Measurements from ENCODE around the gene GAP43.
A peak's percentile ranks its signal among the peaks of the same experiment; 100 is the strongest.
"Not testable (repeated sequence)": the region's sequence is repeated elsewhere in the genome, so short reads cannot be mapped to it uniquely, and the experiment has no call there.

Gene GAP43

DNA sequence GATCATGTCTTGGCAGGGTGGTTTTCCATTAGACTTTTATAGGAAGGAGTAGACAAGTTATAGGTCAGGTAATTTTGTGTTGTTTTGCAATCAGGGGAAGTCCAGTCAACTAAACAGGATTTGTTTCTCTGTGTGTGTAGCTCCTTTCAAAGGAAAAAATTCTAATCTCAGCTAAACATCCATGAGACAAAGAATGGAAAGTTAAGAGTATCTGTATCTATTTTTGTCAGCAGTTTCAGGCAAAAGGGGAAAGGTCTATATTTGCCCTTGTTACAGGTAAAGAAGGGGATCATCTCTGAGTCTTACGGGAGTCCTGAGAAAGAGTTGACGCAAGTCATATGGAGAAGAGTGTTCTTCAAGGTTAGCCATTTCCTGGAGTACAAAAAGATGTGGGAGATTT is 79.3 kb downstream of the GAP43 start:
- DNase-seq = no peak

DNA sequence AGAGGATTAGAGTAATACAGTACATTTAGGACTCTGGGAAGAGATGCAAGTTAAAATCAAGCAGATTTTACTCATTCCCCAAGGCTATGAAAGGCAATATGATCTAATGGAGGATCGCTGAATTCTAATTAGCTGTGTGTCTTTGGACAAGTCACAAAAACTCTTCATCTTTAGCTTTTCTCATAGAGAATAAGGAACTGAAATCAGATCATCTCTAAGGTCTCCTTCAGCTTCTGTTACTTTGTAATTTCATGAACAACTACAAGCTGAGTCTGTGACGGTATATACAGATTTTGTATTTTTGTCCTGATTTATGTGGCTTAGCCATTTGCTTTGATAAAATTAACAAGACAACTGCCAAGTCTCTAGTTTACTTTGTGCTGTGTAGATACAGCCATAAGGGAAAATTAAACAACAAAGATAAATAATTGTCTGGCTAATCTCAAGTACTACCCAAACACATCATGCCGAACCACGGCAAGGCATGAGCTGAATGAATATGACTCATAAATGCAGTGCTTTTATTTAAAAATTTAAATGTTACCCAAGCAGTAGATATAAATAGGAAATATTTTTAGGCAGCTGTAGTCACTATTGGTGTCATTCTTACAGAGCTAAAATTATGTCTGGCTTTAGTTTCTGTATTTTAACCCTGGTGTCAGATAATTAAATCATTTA is 81.5 kb downstream of the GAP43 start:
- no peak for DNase-seq

DNA sequence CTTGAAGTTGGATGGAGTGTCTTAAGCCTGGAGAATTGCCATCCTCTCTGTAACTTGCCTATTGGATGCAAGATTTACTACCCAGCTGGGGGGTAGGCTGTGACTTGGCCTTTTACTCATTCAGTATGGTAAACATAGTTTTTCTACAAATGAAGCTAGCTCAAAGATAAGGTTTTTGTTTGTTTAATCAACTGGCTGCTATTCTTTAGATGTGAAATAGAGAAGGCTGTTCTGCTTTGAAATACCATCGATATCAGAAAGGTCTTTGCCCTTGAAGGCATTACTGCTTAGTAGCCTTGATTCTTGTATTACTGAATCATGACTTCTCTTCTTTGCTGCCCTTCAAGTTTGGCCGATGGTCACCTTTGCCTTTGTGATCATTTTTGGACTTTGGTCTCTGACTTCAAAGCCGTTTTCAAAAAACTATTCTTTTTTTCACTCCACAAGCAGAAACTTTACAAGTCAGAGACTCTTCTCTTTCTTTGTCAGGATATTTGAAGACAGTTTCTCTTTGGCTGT is 83.1 kb downstream of the GAP43 start:
- no peak for DNase-seq

DNA sequence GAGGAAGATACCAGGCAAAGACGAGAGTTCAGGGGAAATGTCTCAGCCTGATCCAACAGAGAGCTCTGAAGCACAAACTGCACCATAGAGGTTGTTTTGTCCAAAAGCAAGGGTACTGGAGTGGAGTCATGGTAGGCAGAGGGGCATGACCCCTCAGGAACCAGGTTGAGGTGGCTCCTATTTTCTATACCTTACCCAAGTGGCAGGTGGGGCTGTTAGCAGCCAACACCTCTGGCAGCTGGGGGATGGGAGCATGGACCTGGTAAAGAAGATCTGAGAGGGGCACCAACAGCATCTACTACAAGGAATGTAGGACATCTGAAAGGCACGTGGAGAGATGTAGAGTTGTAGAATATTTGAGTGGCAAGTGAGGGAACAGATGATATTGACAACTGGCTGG is 85.2 kb downstream of the GAP43 start:
- no peak for DNase-seq

DNA sequence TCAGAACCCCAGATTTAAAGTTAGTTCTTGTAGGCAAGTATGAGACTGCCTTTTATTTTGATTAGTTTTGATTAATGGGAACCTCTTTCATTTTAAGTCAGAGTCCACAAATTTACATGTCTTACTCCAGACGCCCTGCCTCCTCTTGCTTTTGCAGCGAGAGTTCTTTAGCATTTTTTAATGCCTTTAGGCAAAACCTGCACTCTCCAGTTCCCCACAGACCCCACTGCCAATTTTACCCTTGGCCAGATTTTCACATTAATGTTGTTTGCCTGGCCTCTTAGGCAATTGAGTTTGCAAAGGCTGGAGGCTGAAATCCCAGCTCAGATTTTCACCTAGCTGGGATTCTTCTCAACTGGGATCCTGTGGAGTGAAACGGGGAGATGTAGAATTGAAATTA is 85.8 kb downstream of the GAP43 start:
- DNase-seq = no peak

DNA sequence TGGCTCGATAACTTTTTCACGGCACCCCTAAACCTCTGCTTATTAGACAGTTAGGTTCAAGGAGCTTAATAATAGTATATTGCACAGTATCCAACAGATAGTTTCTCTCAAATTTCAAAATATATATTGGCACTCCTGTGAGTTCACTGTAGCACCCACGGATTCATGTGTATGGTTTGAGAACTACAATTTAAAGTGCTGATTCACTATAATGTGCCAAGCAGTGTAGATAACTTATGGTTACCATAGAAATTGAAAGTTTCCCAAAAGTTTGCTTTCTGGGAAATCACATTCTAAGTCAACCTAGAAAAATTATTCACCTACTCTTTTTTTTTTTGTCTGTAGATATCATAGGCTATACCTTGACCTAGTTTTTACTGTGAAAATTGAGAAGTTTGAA is 86.6 kb downstream of the GAP43 start:
- DNase-seq = no peak

DNA sequence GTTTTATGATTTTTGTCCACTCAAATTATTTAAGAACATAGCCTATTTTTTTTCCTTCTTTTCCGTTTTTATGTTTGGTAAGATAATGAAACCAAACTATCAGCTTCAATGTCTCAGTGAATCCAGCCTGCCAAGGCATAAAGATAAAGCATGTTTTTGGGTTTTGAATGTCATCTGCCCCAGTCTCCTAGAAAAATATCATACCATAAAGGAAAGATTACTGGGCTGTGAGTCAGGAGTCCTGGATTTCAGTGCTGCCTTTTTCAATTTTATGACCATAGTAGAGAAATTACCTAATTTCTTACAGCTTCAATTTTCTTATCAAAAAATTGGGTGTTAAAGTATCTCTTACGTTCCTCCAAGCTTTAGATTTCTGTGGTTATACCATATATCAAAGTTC is 87.5 kb downstream of the GAP43 start:
- DNase-seq = no peak

DNA sequence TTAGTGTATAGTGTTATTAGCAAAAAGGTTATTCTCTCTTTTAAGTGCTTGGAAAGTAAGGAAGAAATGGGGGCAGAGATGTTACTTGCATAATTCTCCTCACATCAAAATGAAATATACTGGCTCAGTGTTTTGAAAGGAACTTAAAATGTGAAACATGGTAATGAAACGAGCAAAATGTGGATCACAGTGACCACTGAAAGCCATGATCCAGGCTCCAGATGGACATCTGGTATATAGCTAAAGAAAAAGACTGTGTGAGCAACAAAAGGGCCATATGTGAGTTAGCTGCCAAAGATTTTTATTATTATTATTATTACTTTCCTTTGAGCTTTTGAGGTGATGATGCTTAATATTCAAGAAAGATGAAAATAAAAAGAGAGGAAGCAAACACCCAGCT is 89.6 kb downstream of the GAP43 start:
- no peak for DNase-seq

DNA sequence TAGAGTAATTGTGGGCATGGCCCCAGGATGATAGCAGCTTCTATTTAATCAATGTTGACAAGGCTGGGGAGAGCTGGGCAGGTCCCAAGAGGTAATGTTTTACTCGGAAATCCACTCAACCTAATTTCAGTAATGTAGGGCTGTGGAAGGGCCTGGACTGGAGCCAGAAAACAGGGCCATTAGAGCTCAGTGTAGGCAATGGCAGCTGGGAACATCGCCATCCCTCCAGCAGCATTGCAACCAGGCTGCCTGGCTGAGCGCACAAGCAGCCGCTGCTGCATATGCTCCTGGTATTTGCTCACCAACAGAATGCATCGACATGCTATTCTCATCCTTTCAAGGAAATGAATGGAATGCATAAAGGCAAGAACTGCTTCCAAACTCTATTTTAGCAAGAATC is 90.0 kb downstream of the GAP43 start:
- no peak for DNase-seq

DNA sequence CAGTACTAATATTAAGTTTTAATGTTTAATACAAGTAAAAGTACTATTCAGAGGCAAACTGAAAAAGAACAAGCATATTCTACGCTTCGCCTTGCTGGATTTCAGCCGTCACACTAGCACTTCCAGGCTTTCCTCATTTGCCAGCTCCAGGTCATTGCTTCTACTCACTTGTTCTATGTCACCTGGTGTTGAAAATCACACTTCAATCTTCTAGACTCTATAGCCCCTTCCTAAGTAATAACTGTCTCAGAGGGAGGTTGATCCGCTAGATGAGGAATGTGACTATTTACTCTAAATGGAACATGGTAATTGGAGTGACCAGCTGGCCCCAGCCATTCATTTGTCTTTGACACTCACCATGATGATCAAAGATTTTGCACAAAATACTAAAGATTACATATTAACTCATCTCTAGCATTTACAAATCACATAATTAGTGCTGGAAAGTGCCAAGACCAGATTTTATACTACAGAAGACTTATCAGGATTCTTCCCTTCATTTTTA is 92.0 kb downstream of the GAP43 start:
- no peak for DNase-seq

DNA sequence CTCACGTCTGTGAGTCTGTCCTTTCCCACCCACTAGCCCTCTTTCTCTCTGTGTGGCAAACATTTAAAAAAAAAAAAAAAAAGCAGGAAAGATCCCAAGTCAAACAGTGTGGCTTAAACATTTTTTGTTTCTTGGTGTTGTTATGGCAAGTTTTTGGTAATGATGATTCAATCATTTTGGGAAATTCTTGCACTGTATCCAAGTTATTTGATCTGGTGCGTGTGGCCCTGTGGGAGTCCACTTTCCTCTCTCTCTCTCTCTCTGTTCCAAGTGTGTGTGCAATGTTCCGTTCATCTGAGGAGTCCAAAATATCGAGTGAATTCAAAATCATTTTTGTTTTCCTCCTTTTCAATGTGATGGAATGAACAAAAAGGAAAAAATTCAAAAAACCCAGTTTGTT is 97.7 kb downstream of the GAP43 start:
- DNase-seq = no peak

DNA sequence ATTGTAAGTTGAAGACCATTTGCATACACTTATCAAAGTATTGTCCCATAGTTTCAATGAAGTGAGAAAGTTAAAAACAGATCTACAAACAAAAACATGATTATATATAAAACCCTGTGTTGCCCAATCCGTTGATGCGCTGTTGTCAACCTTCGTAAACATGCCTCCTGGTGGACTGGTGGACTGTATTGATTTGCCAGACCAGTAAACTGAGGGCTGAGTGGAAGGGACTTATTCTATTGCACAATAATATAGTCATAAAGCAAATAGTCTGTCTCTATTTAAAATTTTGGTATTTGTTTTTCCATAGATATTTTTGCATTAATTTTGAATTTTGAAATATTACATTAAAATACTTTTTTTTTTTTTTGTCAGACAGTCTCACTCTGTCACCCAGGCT is 102.5 kb downstream of the GAP43 start:
- no peak for DNase-seq

DNA sequence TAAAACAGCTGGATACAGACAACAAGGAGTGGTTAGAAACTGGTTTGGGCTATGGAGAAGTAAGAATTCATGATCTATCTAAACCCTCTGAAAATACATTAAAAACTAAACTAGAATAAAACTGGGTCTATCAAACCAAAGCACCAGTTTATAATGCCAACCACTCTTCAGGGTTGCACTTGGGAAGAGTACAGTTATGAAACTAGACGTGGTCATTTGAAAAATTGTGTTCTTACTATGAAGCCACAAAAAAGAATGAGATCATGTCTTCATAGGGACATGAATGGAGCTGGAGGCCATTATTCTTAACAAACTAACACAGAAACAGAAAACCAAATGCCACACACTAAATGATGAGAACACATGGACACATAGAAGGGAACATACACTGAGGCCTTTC is 103.8 kb downstream of the GAP43 start:
- no peak for DNase-seq

DNA sequence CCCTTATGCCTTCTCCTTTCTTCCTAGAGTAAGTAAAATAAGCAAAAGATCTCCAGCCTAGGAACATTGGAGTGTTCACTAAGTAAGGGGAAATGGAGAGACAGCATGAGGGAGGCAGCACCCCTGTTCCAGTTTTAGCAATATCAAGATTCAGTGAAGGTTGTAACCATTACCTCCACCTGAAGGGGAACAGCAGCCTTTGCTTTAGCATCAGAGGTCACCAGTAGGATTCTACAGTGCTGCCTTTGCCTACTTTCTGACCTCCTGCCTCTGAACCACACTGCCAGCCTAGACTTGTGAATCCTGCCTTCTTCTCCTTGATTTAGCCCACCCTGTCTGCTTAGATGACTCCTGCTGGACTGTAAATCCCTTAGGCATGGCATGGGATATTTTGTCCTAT is 104.7 kb downstream of the GAP43 start:
- DNase-seq = no peak

DNA sequence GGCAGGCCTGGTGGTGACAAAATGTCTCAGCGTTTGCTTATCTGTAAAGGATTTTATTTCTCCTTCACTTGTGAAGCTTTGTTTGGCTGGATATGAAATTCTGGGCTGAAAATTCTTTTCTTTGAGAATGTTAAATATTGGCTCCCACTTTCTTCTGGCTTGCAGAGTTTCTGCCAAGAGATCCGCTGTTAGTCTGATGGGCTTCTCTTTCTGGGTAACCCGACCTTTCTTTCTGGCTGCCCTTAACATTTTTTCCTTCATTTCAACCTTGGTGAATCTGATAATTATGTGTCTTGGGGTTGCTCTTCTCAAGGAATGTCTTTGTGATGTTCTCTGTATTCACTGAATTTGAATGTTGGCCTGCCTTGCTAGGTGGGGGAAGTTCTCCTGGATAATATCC is 113.0 kb downstream of the GAP43 start:
- DNase-seq = not testable (repeated sequence)

DNA sequence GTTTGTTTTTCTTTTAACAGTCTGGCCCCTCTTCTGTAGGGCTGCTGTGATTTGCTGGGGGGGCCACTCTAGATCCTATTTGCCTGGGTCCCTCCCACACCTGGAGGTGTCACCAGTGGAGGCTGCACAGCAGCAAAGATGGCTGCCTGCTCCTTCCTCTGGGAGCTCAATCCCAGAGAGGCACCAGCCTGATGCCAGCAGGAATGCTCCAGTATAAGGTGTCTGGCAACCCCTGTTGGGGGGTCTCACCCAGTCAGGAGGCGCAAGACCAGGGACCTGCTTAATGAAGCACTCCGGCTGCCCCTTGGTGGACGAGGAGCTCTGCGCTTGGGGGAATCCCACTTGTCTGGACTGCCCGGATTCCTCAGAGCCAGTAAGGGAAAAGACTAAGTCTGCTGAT is 118.3 kb downstream of the GAP43 start:
- no peak for DNase-seq

DNA sequence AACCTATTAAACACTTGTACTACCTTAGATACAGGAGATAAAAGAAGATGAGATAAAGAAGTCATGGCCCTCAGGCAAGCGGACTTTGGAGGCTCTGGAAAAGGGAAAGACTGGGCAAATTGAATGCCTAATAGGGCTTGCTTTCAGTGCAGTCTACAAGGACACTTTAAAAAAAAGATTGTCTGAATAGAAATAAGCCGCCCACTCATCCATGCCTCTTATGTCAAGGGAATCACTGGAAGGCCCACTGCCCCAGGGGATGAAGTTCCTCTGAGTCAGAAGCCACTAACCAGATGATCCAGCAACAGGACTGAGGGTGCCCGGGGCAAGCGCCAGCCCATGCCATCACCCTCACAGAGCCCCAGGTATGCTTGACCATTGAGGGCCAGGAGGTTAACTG is 121.2 kb downstream of the GAP43 start:
- DNase-seq = not testable (repeated sequence)

DNA sequence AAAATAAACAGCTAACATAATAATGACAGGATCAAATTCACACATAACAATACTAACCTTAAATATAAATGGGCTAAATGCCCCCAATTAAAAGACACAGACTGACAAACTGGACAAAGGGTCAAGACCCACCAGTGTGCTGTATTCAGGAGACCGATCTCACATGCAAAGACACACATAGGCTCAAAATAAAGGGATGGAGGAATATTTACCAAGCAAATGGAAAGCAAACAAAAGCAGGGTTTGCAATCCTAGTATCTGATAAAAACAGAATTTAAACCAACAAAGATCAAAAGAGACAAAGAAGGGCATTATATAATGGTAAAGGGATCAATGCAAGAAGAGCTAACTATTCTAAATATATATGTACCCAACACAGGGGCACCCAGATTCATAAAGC is 129.7 kb downstream of the GAP43 start:
- not testable (repeated sequence) for DNase-seq

DNA sequence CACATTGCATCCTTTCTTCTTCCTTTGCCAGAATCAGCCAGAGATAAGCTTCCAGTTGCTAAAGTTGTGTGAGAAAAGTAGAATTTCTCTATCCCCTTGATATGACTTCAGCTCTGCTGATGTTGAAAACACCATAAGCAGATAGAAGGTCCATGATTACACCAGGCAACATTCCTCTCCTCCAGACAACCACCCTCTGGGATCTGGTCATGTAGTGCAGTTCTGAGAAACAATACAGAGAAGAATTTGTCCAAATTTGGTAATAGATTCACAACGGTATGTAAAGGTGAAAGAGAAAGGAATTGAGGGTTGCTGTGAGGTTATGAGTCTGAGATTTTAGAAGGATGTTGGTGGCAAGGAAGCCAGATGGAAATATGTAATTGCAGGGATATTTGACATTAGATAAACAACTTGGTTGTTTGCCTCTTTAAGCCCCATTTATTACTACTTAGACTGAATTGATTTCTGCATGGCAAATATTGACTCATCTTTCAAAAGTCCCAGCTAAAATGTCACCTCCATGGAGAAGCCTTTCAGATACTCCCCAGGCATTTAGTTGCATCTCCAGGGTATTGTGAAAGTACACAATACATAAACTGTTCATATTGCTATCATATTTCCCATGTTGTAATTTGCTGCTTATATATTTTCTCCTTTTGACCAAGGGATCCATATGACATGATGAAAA is 134.9 kb downstream of the GAP43 start:
- no peak for DNase-seq

DNA sequence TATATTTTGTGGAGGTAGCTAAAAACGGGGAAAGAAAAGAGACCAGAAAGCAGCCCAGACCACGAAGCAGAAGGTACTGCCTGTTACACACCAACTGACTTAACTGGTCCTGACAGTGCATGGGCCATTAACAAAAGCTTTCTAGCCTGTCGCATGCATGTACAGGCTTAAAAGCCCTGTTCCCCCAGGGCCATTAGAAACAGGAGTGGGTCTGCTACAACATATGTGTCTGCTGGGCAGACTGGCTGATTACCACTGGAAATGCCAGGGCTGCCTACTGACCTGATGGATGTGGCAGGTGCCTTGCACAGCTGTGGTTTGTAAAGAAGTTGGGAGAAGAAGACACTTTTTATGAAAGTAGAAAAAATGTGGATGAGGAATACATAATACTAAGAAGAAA is 137.4 kb downstream of the GAP43 start:
- no peak for DNase-seq

DNA sequence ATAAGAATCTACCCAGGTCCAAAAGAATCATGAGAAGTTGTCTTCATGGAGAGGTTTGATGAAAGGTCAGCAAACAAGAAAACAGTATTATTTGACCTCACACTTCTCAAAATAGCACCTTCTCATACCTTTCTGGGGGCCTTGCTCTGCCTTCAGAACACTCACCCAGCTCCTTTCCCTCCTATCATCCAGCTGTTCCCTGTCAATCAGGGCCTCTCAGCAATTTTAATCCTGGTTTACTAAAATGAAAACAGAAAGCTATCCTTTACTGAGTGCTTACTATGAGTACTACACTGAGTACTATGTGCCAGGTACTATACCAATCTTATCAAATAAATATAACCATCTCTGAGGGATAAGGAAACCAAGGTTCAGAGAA is 138.6 kb downstream of the GAP43 start:
- no peak for DNase-seq

DNA sequence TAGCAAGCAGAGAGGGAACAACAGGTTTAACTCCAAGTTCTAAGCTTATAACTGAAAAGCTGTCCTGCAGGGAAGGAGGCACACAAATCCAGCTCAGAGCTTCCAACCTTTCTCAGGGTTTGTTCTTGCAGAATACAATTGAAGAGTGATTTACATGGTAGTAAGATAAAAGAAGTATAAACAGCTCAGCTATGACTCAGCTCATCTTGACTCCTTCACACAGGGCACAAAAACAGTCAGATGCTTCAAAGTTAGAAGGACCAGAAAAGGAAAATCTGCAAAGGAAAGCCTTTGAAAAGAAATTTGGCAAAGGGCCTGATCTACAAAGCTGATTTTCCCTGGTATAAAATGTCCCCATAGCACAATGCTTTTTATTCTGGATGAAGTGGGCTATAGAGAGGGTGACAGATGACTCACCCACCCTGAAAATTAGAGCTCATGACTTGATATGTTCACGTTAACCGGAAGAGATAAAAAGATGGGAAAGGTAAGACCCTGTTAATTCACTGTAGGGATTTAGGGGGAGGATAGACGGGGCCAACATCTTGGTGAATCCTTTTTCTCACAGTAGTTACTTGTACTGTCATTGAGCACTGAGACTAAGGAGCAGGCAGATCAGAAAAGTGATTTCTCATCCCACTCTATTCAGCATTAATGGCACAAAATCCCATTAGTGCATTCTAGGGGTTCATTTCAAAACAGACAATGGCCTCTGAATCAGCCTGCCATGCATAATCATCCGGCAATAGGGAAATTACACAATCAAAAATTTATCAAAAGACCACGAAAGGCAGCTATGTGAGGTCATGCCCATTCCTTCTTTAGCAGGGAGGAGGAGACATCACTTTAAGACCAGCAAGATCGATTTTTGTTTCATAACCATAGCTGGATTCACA is 143.5 kb downstream of the GAP43 start:
- peak; percentile 5 for DNase-seq

DNA sequence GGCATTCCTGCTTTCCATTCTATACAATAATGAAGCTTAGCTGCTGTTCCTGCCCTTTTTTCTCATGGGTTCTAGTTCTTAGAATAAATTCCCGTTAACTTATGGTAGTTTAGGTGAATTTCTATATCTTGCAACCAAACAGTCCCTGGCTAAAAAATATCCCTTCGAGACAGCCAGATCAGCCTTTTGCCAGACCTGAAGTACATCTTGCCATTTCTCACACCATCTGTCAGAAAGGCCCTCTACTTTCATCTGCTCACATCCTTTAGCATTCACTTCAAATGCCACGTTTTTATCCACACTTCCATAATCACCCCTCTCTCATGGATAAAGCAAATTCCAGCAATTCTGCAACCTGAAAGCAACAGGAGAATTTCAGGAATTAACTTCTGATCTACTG is 145.4 kb downstream of the GAP43 start:
- DNase-seq = no peak

Measured in inflammatory macrophage treated with lipopolysaccharide for 4 hours (primary cell).